ENCODE measurements around the gene NRCAM. TPM values are rescaled to one million over a fixed set of nuclear protein-coding genes. Genes with fewer than 3 reads are reported as not detected.

The NRCAM gene
- total RNA-seq, 1 donor from 2014 or later, result 0.14 TPM

DNA sequence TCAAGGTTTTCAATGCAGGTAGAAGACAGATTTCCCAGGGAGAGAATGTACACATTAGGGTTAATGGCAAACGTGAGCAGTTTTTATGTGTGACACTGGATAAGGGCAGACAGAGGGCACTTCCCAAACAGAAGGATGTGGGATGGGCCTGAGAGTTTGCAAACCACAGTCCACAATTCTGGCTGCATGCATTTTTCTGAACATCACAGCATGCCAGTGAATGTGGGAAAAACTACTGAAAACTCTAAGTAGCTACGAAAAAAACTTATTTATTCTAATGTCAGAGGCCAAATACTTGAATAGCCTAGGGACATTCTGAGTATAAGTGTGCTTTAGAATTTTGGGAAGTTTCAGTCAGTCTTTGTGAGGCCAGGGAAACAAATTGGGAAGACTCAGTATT, 145.9 kb downstream of the NRCAM start:
- DNase-seq, result no peak
- no peaks in the 10 kb centered on the region for H3K36me3 ChIP-seq
- TF ChIP-seq, protein P1, sequence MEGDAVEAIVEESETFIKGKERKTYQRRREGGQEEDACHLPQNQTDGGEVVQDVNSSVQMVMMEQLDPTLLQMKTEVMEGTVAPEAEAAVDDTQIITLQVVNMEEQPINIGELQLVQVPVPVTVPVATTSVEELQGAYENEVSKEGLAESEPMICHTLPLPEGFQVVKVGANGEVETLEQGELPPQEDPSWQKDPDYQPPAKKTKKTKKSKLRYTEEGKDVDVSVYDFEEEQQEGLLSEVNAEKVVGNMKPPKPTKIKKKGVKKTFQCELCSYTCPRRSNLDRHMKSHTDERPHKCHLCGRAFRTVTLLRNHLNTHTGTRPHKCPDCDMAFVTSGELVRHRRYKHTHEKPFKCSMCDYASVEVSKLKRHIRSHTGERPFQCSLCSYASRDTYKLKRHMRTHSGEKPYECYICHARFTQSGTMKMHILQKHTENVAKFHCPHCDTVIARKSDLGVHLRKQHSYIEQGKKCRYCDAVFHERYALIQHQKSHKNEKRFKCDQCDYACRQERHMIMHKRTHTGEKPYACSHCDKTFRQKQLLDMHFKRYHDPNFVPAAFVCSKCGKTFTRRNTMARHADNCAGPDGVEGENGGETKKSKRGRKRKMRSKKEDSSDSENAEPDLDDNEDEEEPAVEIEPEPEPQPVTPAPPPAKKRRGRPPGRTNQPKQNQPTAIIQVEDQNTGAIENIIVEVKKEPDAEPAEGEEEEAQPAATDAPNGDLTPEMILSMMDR (IDR thresholded peaks at IDR 0.05; ENCODE audit: borderline replicate concordance), result no peak
- H3K27ac ChIP-seq (replicated peaks), result no peak overlapping the region
- H3K4me1 ChIP-seq, result no peaks in the 10 kb centered on the region
- H3K9me3 ChIP-seq (replicated peaks), result no peaks in the 10 kb centered on the region
- intact Hi-C loops (cut with micrococcal nuclease), result no loop called here
- no peak overlapping the region for H3K4me3 ChIP-seq
- no peaks in the 10 kb centered on the region for H3K27me3 ChIP-seq (ENCODE audit: low read depth)

DNA sequence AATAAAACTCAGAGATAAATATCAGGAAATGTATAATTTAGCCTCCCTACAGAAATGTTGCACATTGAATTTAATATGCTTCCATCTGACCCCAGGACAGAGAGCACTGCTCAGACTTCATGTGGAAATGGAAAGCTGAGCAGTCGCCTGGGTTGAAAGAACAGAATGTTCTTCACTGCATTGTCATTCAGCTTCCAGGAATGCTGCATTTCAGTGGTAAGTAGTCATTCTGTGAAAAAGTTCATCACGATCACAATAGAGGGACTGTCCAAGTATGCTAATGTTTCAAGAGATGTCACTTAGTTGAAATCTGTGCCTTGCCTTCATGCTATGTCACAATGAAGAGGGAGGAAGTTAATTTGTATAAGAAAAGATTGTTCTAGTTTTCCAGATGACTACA, 147.3 kb downstream of the NRCAM start:
- H3K4me3 ChIP-seq, result no peak overlapping the region
- DNase-seq, result no peak
- no peaks in the 10 kb centered on the region for H3K4me1 ChIP-seq
- H3K27ac ChIP-seq (replicated peaks), result no peak overlapping the region
- intact Hi-C loops (cut with micrococcal nuclease), result no loop called here
- H3K9me3 ChIP-seq (replicated peaks), result no peaks in the 10 kb centered on the region
- TF ChIP-seq, protein P1 (IDR thresholded peaks at IDR 0.05; ENCODE audit: borderline replicate concordance), result no peak
- H3K27me3 ChIP-seq (ENCODE audit: low read depth), result no peaks in the 10 kb centered on the region
- H3K36me3 ChIP-seq, result no peaks in the 10 kb centered on the region

DNA sequence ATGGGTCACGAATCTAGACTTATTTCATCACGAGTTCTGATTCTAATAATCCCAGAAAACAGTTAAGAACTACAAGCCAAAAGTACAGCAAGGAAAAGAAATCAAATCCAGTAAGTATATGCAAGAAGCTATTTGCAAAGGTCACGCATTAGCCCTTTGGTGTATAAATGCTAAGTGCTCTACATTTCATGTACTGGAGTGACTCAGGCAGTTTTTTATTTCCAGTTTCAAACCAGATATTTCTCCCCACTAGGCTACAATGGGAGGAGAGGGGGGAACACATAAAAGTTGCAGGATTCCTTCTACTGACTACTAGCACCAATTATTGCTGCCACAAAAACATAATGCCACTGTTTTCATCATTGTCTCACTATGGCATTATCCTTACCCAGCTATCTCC, 148.0 kb downstream of the NRCAM start:
- Histone ChIP-seq H3K4me3 (no peak overlapping the region), H3K9me3 (replicated peaks) (no peaks in the 10 kb centered on the region), H3K4me1 (no peaks in the 10 kb centered on the region), H3K27me3 (ENCODE audit: low read depth) (no peaks in the 10 kb centered on the region), H3K36me3 (no peaks in the 10 kb centered on the region), H3K27ac (replicated peaks) (no peak overlapping the region)
- no peak for DNase-seq
- intact Hi-C loops (cut with micrococcal nuclease), result no loop called here
- TF ChIP-seq, protein P1 (IDR thresholded peaks at IDR 0.05; ENCODE audit: borderline replicate concordance), result no peak

DNA sequence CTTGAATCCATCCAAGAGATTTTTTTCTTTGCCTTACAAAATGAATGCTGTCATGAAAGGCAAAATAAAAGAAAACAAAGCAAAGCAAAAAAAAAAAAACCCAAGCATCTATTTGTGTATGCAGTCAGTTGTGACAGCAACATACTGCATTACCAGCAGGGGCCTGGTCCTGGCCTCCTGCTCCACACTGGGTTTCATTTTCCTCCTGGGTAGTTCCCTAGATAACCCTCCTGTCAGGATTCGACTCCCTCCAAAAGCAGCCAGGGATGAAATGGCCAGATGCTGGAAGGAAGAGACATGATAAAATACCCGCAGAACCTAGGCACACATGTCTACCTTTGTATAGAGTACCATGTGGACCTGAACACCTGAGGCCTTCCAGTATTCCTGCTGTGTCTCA, 148.6 kb downstream of the NRCAM start:
- Histone ChIP-seq H3K4me1 (no peaks in the 10 kb centered on the region), H3K9me3 (replicated peaks) (no peaks in the 10 kb centered on the region)

DNA sequence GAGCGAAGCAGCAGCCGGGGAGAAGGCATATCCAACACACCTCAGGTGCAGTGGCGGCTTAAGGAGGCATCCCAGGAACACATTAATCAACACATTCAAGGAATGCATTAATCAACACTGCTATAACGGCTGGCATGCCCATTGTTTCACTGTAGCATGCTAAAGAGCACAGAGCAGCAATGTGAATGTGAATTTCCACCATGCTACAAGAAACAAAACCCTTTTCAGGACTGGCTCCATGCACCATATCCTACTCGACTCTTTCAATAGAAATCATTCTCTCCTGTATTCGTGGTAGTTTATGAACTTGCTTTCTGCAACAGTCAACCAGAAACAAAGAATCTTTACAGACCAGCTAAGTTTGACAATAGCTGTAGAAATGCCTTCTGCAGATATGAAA, 149.0 kb downstream of the NRCAM start:
- no peak overlapping the region for H3K27ac ChIP-seq (replicated peaks)
- H3K9me3 ChIP-seq (replicated peaks), result no peaks in the 10 kb centered on the region
- no peak overlapping the region for H3K4me3 ChIP-seq
- H3K27me3 ChIP-seq (ENCODE audit: low read depth), result no peaks in the 10 kb centered on the region
- intact Hi-C loops (cut with micrococcal nuclease), result no loop called here
- H3K4me1 ChIP-seq, result no peaks in the 10 kb centered on the region
- no peak for DNase-seq
- TF ChIP-seq, protein P1 (IDR thresholded peaks at IDR 0.05; ENCODE audit: borderline replicate concordance), result no peak
- no peaks in the 10 kb centered on the region for H3K36me3 ChIP-seq

More for the DNA sequence above, 148.6 kb downstream of the NRCAM start:
- no peak for DNase-seq
- Histone ChIP-seq H3K36me3 (no peaks in the 10 kb centered on the region), H3K27ac (replicated peaks) (no peak overlapping the region), H3K27me3 (ENCODE audit: low read depth) (no peaks in the 10 kb centered on the region), H3K4me3 (no peak overlapping the region)
- TF ChIP-seq, protein P1 (IDR thresholded peaks at IDR 0.05; ENCODE audit: borderline replicate concordance), result no peak
- intact Hi-C loops (cut with micrococcal nuclease), result no loop called here

DNA sequence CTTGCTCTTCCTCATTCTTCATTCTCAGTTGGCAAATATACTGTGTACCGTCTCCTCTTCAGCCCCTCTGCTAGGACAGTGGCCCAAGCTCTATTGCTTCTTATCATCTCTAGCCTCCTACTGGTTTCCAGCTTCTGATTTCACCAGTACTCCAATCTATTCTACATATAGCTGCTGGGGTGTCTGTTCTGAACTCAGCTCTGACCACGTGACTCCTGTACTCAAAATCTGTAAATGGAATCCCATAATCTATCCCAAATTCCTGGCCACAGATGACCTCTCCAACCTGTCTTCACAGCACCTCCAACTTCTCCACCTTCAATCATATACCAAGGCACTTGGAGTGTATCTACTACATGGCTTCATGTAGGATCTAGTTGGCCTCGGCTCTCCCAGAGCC, 152.9 kb downstream of the NRCAM start:
- DNase-seq, result no peak
- Histone ChIP-seq H3K9me3 (replicated peaks) (no peaks in the 10 kb centered on the region), H3K4me1 (no peaks in the 10 kb centered on the region), H3K4me3 (no peak overlapping the region), H3K36me3 (no peaks in the 10 kb centered on the region), H3K27me3 (ENCODE audit: low read depth) (no peaks in the 10 kb centered on the region), H3K27ac (replicated peaks) (no peak overlapping the region)
- TF ChIP-seq, protein P1 (IDR thresholded peaks at IDR 0.05; ENCODE audit: borderline replicate concordance), result no peak
- intact Hi-C loops (cut with micrococcal nuclease), result no loop called here
